ENCODE data around the gene PSMD8.
"Not testable (repeated sequence)": the region's sequence is repeated elsewhere in the genome, so short reads cannot be mapped to it uniquely, and the experiment has no call there.

PSMD8 gene

DNA sequence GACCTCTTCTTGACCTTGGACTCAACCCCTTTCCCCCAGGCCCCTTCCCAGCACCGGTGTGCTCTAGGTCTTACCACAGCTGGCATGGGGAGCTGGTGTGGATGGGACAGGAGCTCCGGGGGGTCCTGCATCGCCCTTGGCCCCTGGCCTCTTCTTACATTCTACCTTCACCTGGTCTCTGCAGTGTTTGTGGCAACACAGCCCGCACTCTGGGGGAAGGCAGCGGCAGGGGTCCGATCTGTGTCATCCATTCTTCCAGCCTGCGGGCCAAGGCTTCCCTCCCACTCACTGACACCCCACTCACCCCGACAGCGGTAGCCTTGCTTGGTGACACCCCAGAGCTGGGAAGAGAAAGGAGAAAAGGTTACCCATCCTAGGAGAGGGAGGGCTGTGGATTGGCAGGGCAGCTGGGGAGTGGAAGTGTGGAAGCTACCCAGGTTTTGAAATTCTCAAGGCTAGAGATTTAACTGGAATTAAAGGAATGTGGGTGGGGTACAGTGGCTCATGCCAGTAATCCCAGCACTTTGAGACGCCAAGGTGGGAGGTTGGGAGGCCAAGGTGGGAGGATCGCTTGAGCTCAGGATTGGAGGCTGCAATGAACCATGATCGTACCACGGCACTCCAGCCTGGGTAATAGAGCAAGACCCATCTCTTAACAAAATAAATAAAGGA, 36.8 kb downstream of the PSMD8 start:
- no peak for DNase-seq (ENCODE audit: low read depth)

DNA sequence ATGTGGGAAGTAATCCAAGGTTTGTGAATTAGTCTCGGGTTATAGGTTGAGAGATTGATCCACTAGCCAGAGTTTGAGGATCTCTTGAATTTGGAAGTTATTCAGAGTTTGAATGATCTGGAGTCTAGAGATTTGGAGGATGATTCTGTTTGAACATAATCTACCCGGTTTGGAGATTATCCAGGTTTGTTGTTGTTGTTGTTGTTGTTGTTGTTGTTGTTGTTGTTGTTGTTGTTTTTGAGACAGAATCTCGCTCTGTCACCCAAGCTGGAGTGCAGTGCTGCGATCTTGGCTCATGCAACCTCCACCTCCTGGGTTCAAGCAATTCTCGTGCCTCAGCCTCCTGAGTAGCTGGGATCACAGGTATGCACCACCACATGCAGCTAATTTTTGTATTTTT, 37.5 kb downstream of the PSMD8 start:
- DNase-seq (ENCODE audit: low read depth), result not testable (repeated sequence)

DNA sequence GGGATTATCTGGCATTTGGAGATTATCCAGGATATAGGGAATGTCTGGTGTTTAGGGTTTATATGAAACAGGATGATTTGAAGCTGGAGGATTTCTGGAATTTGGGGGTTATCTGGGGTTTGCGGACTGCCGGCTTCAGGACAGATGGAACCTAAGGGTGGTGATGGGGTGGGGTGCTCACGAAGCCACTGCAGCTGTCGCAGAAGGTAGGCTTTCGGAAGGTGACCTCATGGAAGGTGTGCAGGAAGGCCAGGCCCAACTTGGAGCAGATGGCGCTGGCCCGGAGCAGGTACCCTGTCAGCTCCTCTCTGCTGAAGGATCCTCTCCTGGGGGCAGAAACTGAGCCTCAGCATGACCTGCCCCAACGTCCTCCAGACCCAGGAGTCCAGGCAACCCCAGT, 38.1 kb downstream of the PSMD8 start:
- DNase-seq (ENCODE audit: low read depth), result no peak

- no peak for DNase-seq (ENCODE audit: low read depth)
These were observed 38.6 kb downstream of the PSMD8 start for GRCh38 chr19:38412961-38413360.

GRCh38 chr19:38413416-38413815, 39.0 kb downstream of the PSMD8 start:
- DNase-seq (ENCODE audit: low read depth), result no peak

DNA sequence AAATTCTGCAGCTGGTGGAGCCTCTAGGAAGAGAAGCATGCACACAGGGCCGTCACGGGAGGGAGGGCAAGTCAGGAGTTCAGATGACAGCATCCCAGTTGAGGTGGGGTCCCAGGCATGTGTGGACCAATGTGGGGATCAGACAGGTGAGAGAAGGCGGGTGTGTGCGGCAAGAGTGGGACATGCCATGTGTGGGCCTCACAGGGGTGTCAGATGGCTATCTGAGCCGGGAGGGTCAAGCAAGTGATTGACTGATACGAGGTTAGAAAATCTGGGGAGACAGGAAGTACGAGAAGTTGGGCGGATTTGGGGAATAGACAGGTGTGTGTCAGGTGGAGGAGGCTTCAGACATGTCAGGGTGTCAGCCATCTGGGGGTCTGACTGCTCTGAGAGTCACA, 42.8 kb downstream of the PSMD8 start:
- no peak for DNase-seq (ENCODE audit: low read depth)

DNA sequence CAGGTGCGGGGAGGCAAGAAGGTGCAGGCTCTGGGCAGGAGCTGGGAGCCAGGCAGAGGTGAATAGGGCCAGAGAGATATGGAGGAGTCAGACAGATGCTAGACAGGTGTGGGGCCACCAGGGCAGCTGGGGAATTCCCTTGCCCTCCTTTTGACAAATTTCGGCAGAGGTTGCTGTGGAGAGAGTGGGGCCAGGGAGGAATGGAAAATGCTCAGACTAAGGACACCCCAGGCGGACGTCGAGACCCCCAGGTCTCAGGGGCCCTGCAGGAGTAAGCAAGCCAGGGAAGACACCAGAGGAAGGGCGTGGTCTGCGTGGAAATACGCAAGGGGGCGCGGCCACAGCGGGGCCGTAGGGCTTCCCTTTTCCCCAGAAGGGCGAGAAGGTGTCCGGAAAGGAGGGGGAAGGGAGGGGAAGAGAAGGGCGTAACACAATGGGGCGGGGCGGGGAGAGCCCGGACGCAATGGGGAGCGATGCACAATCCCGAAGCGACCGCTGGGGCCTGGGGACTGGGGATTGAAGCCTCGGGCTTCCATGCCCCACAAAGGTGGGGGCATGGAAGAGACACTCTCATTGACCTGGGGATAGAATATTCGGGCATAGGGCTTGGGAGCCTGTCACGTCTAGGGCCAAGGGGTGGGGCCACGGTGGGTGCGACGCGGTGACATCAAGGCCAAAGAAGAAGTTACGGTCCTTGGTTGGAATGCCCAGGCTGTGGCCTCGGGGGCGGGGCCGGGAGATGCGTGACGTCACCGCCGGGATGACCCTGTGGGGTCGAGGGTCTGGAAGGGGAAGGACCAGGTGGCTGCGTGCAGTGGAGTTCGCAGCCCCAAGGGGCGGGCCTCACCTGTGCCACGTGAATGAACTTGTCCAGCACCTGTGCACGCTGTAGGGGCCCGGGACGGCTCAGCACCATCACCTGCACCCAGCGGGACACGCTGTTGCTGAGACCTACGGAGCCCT, 43.5 kb downstream of the PSMD8 start:
- no peak for DNase-seq (ENCODE audit: low read depth)

DNA sequence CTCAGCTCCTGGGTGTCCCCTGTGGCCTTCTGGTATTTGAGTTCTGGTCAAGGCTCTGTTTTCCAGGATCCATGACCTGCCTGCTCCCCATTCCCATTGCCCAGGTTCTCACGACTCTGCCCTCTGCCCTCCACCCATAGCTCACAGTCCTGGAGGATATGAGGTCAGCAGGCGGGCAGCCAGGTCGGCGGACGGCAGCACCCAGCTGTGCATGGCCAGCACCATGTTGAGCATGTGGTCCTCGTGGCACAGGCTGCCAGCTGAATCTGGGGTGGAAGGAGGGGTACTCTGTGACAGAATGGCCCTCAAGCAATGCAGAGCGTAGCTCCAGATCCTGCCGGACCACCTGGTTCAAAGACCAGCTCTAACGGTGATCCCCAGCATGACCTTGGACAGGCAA, 46.6 kb downstream of the PSMD8 start:
- no peak for DNase-seq (ENCODE audit: low read depth)

- DNase-seq (ENCODE audit: low read depth), result no peak
These were observed 47.5 kb downstream of the PSMD8 start for GRCh38 chr19:38421856-38422255.

DNA sequence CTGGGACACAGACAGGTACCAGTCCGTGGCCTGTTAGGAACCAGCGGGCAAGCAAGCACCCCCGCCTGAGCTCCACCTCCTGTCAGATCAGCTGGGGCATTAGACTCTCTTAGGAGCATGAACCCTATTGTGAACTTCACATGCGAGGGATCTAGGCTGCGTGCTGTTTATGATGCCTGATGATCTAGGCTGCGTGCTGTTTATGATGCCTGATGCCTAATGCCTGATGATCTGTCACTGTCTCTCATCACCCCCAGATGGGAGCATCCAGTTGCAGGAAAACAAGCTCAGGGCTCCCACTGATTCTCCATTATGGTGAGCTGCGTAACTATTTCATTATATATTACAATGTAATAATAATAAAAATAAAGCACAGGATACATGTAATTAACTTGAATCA, 48.1 kb downstream of the PSMD8 start:
- DNase-seq (ENCODE audit: low read depth), result no peak

DNA sequence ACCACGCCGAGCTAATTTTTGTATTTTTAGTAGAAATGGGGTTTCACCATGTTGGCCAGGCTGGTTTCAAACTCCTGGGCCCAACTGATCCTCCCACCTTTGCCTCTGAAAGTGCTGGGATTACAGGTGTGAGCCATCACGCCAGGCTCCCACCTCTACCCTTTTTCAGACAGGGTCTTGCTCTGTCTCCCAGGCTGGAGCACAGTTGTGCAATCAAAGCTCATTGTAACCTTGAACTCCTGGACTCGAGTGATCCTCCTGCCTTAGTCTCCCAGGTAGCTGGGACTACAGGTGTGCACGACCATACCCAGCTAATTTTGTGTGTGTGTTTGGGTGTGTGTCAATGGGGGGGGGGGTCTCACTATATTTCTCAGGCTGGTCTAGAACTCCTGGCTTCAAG, 49.9 kb downstream of the PSMD8 start:
- DNase-seq (ENCODE audit: low read depth), result no peak

DNA sequence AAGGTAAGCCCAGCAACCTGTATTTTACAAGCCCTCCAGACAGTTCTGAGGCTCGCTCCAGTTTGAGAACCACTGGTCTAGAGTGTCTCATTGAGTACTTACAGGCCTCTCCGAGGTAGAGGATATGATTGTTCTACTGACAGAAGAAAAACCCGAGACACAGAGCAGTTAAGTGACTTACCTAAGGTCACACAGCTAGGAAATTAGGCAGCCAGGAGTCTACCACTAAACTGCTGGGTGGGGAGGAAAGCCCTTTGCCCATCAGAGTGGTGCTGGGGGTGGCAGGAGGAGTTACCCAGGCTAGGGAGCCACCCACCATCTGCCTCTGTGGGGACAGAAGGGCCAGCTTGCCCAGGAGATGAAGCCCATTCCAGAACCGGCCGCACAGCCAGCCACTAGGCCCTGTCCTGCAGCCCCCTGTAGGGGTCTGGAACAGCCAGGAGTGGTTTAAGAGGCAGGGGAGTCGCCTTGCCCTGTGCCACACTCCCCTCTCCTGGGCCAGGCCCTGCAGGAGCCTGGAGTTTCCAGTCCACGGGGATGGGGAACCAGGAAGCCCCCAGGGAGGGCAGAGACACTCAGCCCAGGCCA, 50.9 kb downstream of the PSMD8 start:
- no peak for DNase-seq (ENCODE audit: low read depth)

DNA sequence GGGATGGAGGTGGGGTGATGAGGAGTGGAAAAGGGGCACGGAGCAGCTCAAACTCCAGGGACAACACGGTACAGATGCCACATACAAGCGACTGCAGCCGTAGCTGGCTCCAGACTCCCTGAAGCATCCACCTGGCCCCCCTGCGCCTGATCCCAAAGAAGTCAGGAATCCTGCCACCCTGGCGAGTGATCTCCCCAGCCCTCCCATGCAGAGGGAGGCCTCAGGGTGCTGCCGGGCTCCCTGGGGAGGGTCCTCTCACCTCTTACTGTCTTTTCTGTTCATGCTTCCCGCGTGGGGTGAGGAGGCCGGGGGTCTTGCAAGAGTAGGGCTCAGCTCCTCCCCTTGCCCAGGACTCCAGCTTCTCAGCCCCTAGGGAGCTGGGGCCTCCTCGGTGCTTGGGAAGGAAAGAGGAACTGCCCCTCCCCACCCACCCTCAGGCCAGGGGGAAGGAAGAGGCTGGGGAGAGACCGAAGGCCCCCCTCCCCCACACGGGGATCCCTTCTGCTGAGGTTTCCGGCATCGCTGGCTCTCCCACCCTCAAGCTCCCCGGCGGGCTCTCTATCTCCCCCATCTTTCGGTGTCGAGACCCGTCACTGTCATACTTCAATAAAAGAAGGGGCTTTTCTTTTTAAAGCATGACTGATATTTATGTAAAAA, 51.6 kb downstream of the PSMD8 start, which contains the start of gene RASGRP4:
RASGRP4 (minus strand) TSS at position 410 of the 657 bp plus-strand sequence; CDS start at position 282, 128 bp downstream.
- DNase-seq (ENCODE audit: low read depth), result no peak

GRCh38 chr19:38427035-38427677, 52.8 kb downstream of the PSMD8 start:
- DNase-seq (ENCODE audit: low read depth), result not testable (repeated sequence)

GRCh38 chr19:38429055-38429810, 54.9 kb downstream of the PSMD8 start:
- no peak for DNase-seq (ENCODE audit: low read depth)

- no peak for DNase-seq (ENCODE audit: low read depth)
These were observed 55.4 kb downstream of the PSMD8 start for GRCh38 chr19:38429811-38430156.

GRCh38 chr19:38430931-38431330, 56.6 kb downstream of the PSMD8 start:
- no peak for DNase-seq (ENCODE audit: low read depth)

GRCh38 chr19:38433268-38433733, 58.9 kb downstream of the PSMD8 start, which contains the start of gene RYR1:
Gene RYR1 (plus strand): TSS chr19:38433691. CDS start chr19:38433830, 139 bp downstream.
- DNase-seq (ENCODE audit: low read depth), result no peak
